Measurements from ENCODE around the gene NRIP1. TPM values are rescaled to one million over a fixed set of nuclear protein-coding genes. Genes with fewer than 3 reads are reported as not detected.

The NRIP1 gene
- total RNA-seq, 1 experiment from 2014 or later: 10.4 TPM

GRCh38 chr21:15014221-15014620 is 50.6 kb downstream of the NRIP1 start:
- Histone ChIP-seq H4K8ac (replicated peaks; ENCODE audit: insufficient read length, low read depth, low read length) (no peak overlapping the region), H4K20me1 (ENCODE audit: control insufficient read depth, insufficient read depth, insufficient read length) (no peaks in the 10 kb centered on the region), H2BK20ac (ENCODE audit: low read depth, low read length, poor library complexity, severe bottlenecking) (no peak overlapping the region), H4K91ac (ENCODE audit: insufficient read length, low read depth, low read length) (no peak overlapping the region), H2AK5ac (ENCODE audit: insufficient read length, low read length) (no peak overlapping the region), H3K23me2 (ENCODE audit: insufficient read length, low read depth, low read length, poor library complexity, severe bottlenecking) (no peaks in the 10 kb centered on the region), H3K4me1 (ENCODE audit: insufficient read depth, low read length) (no peaks in the 10 kb centered on the region), H3K79me1 (ENCODE audit: insufficient read depth, low read depth, low read length, poor library complexity, severe bottlenecking) (no peaks in the 10 kb centered on the region), H3K23ac (ENCODE audit: insufficient read length, low read depth, low read length) (no peak overlapping the region), H3K9me3 (ENCODE audit: control insufficient read depth, low read depth, low read length) (no peaks in the 10 kb centered on the region), H2BK5ac (ENCODE audit: insufficient read length, low read length) (no peak overlapping the region), H3K4me2 (ENCODE audit: insufficient read depth, insufficient read length, low read length) (no peak overlapping the region), H2BK12ac (ENCODE audit: insufficient read length, low read depth, low read length) (no peak overlapping the region), H3K18ac (ENCODE audit: insufficient read length, low read depth, low read length) (no peak overlapping the region), H4K5ac (ENCODE audit: insufficient read length, low read depth, low read length) (no peak overlapping the region), H3K27ac (ENCODE audit: insufficient read length, low read depth, low read length) (no peak overlapping the region), H2BK15ac (ENCODE audit: low read depth, low read length) (no peak overlapping the region), H3K27me3 (ENCODE audit: insufficient read depth, low read length) (no peaks in the 10 kb centered on the region), H2BK120ac (ENCODE audit: low read depth, low read length, poor library complexity, severe bottlenecking) (no peak overlapping the region), H3K9ac (ENCODE audit: extremely low read depth, insufficient read length, low read length) (no peak overlapping the region), H3K79me2 (ENCODE audit: insufficient read depth, low read length) (no peaks in the 10 kb centered on the region), H3K56ac (ENCODE audit: insufficient read length, low read depth, low read length) (no peak overlapping the region), H2AFZ (ENCODE audit: low read length) (no peak overlapping the region), H3K14ac (ENCODE audit: insufficient read depth, low read length) (no peak overlapping the region), H3K4ac (ENCODE audit: low read depth, low read length) (no peak overlapping the region), H3T11ph (ENCODE audit: low read length) (no peak overlapping the region)
- TF ChIP-seq CTCF (conservative IDR thresholded peaks at IDR 0.05): no peak
- DNase-seq: no peak
- no peaks in the 10 kb centered on the region for H3K27me3 Mint-ChIP-seq (ENCODE audit: low read depth)
- H3K36me3 Mint-ChIP-seq (ENCODE audit: insufficient read depth in 1 of 3, low read depth in 3 of 3): peaks cover 0 to 2% (median 0%) of the 10 kb centered on the region in 3 experiments; a peak in 1 of 7 replicates
- WGBS (ENCODE audit: extremely low coverage, insufficient read length, low lambda C conversion rate): no CpG with 5 or more reads among the region's 2 CpGs
- no peak overlapping the region for H3K27ac Mint-ChIP-seq
- H3K9me3 Mint-ChIP-seq: no peaks in the 10 kb centered on the region
- no peaks in the 10 kb centered on the region for H3K4me1 Mint-ChIP-seq
- H3K4me3 Mint-ChIP-seq: no peak overlapping the region
